Measurements from ENCODE around the gene ZNF816.

DNA sequence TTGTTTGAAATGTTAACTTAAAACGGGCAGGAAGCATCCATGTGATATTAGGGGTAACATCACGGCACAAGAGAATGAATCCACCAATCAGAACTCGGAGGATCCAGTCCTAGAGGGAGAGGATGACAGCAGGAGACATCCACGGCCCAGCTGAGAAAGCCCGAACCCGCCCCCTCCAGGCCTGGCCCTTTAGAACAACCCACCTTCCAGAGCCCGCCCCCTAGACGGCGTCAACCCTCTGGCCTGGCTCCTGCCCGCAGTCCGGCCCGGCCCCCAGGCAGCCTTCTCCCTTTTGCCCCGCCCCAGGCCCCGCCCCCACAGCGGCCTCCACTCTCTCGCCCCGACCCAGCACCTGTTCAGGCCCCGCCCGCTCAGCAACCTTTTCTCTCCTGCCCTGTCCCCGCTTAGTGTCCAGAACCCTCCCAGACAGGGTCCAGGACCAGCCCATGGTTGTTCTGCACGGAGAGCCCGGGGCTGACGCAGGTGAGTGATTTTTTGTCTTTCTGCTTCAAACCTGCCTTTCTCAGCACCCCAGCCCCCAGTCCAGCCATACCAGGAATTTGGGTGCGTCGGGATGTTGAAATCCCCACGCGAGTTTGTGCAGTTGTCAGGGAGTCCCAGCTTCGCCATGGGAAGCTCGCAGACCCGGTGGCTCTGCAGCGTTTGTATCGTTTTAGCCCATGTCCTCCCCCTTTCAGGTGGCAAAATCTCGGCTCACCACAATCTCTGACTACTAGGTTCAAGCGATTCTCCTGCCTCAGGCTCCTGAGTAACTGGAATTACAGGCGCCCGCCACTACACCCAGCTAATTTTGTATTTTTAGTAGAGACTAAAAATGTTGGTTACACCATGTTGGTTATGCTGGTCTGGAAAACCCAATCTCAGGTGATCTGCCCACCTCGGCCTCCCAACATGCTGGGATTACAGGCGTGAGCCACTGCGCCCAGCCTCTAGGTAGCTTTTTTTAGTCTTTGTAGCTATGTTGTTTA lies 16.1 kb downstream of the ZNF816 start:
- TF ChIP-seq, protein P1, sequence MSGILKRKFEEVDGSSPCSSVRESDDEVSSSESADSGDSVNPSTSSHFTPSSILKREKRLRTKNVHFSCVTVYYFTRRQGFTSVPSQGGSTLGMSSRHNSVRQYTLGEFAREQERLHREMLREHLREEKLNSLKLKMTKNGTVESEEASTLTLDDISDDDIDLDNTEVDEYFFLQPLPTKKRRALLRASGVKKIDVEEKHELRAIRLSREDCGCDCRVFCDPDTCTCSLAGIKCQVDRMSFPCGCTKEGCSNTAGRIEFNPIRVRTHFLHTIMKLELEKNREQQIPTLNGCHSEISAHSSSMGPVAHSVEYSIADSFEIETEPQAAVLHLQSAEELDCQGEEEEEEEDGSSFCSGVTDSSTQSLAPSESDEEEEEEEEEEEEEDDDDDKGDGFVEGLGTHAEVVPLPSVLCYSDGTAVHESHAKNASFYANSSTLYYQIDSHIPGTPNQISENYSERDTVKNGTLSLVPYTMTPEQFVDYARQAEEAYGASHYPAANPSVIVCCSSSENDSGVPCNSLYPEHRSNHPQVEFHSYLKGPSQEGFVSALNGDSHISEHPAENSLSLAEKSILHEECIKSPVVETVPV (CRISPR knock-in tag; IDR thresholded peaks at IDR 0.05) = no peak
- no peak for TF ChIP-seq RARB (CRISPR knock-in tag; IDR thresholded peaks at IDR 0.05)
